ENCODE measurements around the gene LSM8.

GRCh38 chr7:118217210-118217619, 33.3 kb downstream of the LSM8 start:
- TF ChIP-seq EZH2 (IDR thresholded peaks at IDR 0.05; ENCODE audit: low read depth) (no peak), CTCF (conservative IDR thresholded peaks at IDR 0.05) (no peak)
